Lung microvascular endothelial cell (primary cell): Measurements from ENCODE around the gene PRR19. TPM values are rescaled to one million over a fixed set of nuclear protein-coding genes. Genes with fewer than 3 reads are reported as not detected.

Experiments
- DNase-seq, 2 donors: peaks; one replicate each; pipeline versions ENCODE4 v3.0.0 to v3.0.0-alpha.2; 2010; ENCODE audit warnings: low read depth in 2 of 2
- total RNA-seq: library from RNA; depleted of rRNA; stranded (reverse); fragments of >200 nt; gene quantifications from 2 replicates; pipeline ENCODE4 v1.2.1, GENCODE V29; 2014

Gene PRR19
- total RNA-seq, 1 donor from 2014 or later, result 0.20 TPM

DNA sequence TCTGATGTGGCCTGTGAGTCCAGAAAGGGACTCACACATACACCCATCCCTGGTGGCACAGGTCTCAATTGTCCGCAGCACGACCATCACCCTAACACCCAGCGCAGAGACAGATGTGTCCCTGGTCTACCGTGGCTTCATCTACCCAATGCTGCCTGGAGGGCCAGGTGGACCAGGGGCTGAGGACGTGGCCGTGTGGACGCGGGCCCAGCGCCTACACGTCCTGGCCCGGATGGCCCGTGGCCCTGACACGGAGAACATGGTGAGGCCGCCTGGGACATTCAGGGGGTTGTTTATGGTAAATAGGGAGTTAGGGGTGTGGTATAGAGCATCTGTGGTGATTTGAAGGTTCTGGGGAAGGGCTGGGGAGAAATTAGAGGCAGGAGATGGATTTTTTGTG is 46.3 kb downstream of the PRR19 start:
- no peak for DNase-seq

- no peak for DNase-seq
These were observed 47.6 kb downstream of the PRR19 start for GRCh38 chr19:42349378-42350107.

DNA sequence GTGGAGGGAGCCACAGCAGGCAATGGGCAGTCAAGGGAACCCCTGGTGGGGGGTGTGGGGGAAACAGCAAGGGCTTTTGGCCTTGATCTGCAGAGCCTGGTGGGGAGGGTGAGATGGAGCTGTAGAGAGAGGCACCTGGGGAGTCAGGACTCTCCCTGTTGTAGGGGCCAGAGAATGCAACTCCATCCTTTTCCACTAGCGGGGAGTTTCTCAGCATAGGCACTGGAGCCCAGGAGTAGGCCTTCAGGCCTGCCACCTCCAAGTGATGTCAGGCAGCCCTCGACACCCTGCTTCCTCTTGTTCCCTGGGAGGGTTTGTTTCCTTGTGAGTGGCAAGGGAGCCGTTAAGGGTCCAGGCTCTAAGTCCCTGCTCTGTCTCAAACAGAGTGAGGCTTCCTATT is 48.5 kb downstream of the PRR19 start:
- no peak for DNase-seq

DNA sequence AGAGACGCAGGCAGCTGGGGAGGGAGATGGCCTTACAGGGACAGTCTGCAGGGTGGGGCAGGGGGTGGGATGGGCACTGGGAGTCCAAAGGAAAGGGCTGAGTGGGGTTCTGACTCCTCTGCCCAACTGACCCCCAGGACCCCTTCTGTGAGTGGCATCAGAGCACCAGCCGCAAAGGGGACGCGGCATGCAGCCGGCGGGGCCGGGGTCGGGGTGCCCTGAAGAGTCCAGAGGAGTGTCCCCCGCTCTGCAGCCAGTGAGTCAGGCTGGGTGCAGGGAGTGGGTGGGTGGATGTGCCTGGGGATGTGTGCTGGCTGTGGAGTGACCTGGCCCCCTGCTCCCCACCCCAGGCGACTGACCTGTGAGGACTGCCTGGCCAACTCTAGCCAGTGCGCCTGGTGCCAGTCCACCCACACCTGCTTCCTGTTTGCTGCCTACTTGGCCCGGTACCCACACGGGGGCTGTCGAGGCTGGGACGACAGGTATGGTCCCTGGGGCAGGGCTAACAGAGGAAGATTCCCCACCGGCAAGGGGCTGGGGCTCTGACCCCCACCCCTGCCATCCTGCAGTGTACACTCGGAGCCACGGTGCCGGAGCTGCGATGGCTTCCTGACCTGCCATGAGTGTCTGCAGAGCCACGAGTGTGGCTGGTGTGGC is 49.3 kb downstream of the PRR19 start:
- DNase-seq, result no peak

GRCh38 chr19:42352301-42353259 is 50.6 kb downstream of the PRR19 start:
- DNase-seq, result no peak

DNA sequence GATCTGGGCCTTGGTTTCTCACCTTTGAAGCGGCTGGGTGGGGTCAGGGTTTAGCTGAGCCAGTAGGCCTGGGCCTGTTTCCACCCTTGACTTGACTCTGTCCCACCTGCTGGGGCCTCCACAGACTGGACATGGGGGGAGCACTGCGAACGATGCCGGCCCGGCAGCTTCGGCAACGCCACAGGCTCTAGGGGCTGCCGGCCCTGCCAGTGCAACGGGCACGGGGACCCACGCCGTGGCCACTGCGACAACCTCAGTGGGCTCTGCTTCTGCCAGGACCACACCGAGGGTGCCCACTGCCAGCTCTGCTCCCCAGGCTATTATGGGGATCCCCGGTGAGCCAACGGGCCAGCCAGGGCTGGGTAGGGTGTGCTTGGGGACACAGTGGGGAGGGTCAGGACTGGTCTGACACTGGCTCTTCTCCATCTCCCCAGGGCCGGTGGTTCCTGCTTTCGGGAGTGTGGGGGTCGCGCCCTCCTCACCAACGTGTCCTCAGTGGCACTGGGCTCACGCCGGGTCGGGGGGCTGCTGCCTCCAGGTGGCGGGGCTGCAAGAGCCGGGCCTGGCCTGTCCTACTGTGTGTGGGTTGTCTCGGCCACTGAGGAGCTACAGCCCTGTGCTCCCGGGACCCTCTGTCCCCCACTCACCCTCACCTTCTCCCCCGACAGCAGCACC is 51.5 kb downstream of the PRR19 start:
- DNase-seq, result no peak

- DNase-seq, result no peak
These were observed 54.0 kb downstream of the PRR19 start for GRCh38 chr19:42355896-42356295.

DNA sequence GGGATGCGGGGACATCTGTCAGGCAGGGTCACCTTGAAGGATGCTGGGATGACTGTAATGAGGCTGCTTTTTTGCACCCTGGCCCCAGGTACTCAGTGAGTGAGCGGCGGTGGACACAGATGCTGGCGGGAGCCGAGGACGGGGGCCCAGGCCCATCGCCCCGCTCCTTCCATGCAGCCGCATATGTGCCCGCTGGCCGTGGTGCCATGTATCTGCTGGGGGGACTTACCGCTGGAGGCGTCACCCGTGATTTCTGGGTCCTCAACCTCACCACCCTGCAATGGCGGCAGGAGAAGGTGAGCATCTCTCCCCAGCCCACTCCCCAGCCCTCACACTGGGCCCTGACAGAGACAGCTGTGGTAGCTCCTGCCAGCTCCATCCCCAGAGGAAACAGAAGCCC is 54.8 kb downstream of the PRR19 start:
- DNase-seq, result no peak

DNA sequence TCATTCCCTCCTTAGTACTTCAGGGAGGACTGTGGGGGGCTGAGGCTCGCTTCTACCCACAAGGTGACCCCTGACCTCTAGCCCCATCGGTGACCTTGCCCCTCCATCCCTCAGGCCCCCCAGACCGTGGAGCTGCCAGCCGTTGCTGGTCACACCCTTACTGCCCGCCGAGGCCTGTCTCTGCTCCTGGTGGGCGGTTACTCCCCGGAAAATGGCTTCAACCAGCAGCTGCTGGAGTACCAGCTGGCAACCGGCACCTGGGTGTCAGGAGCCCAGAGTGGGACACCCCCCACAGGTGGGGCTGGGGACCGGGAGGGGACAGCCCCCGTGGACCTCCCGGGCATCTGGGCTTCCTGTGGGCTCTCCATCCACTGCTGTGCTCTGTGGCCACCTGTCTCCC is 55.4 kb downstream of the PRR19 start:
- DNase-seq, result no peak

Other genes starting within 250 kb of the PRR19 start
- not detected in 2 replicates for gene GRIK5, start 231.9 kb upstream of the PRR19 start, total RNA-seq
- 6.3 and 9.1 TPM in 2 replicates for gene ZNF574, start 226.0 kb upstream of the PRR19 start, total RNA-seq
- 0.20 and 0.22 TPM in 2 replicates for gene POU2F2, start 169.7 kb upstream of the PRR19 start, total RNA-seq
- 15.0 and 18.3 TPM in 2 replicates for gene DEDD2, start 84.5 kb upstream of the PRR19 start, total RNA-seq
- gene ZNF526, start 81.8 kb upstream of the PRR19 start, total RNA-seq, result 4.6 and 6.5 TPM in 2 replicates
- 8.3 and 11.3 TPM in 2 replicates for gene GSK3A, start 59.5 kb upstream of the PRR19 start, total RNA-seq
- 17.9 and 19.2 TPM in 2 replicates for gene ERF, start 47.0 kb upstream of the PRR19 start, total RNA-seq
- 9.3 and 10.0 TPM in 2 replicates for gene CIC, start 32.9 kb upstream of the PRR19 start, total RNA-seq
- 26.8 and 29.6 TPM in 2 replicates for gene PAFAH1B3, start 492 bp downstream of the PRR19 start, total RNA-seq
- gene TMEM145, start 11.2 kb downstream of the PRR19 start, total RNA-seq, result not detected in 2 replicates
- gene MEGF8, start 23.5 kb downstream of the PRR19 start, total RNA-seq, result 17.7 and 25.0 TPM in 2 replicates
- gene CNFN, start 88.2 kb downstream of the PRR19 start, total RNA-seq, result not detected in 2 replicates
- 2.6 and 3.9 TPM in 2 replicates for gene LIPE, start 125.3 kb downstream of the PRR19 start, total RNA-seq
- gene CXCL17, start 140.8 kb downstream of the PRR19 start, total RNA-seq, result not detected in 2 replicates
- 11.1 and 36.9 TPM in 2 replicates for gene CEACAM1, start 226.3 kb downstream of the PRR19 start, total RNA-seq